ENCODE data around the gene DMBT1.

DMBT1 gene

GRCh38 chr10:122546242-122546641 lies 14.3 kb upstream of the DMBT1 start:
- Histone ChIP-seq H3K9me3 (ENCODE audit: control insufficient read depth, low read length) (no peaks in the 10 kb centered on the region), H3K36me3 (ENCODE audit: control insufficient read depth, insufficient read depth, low read length) (no peaks in the 10 kb centered on the region), H3K27ac (ENCODE audit: insufficient read depth, low read length, poor library complexity, severe bottlenecking) (no peak overlapping the region), H3K27me3 (replicated peaks; ENCODE audit: control insufficient read depth, insufficient read depth, low read length, poor library complexity, severe bottlenecking) (no peaks in the 10 kb centered on the region), H3K4me3 (ENCODE audit: insufficient read depth, low read depth, low read length, poor library complexity, severe bottlenecking) (no peak overlapping the region), H3K4me1 (ENCODE audit: control insufficient read depth, insufficient read depth, low read length, poor library complexity, severe bottlenecking) (peaks cover 24% of the 10 kb centered on the region)
- DNase-seq, result no peak

- Histone ChIP-seq H3K9me3 (ENCODE audit: control insufficient read depth, low read length) (no peaks in the 10 kb centered on the region), H3K27ac (ENCODE audit: insufficient read depth, low read length, poor library complexity, severe bottlenecking) (no peak overlapping the region), H3K36me3 (ENCODE audit: control insufficient read depth, insufficient read depth, low read length) (no peaks in the 10 kb centered on the region), H3K27me3 (replicated peaks; ENCODE audit: control insufficient read depth, insufficient read depth, low read length, poor library complexity, severe bottlenecking) (no peaks in the 10 kb centered on the region), H3K4me1 (ENCODE audit: control insufficient read depth, insufficient read depth, low read length, poor library complexity, severe bottlenecking) (peaks cover 23% of the 10 kb centered on the region), H3K4me3 (ENCODE audit: insufficient read depth, low read depth, low read length, poor library complexity, severe bottlenecking) (no peak overlapping the region)
- no peak for DNase-seq
Measured at GRCh38 chr10:122548407-122549085, 12.0 kb upstream of the DMBT1 start.

- H3K27ac ChIP-seq (ENCODE audit: insufficient read depth, low read length, poor library complexity, severe bottlenecking), result no peak overlapping the region
- no peak for DNase-seq
Measured at GRCh38 chr10:122549636-122550035, 10.9 kb upstream of the DMBT1 start.

GRCh38 chr10:122550427-122550826 lies 10.1 kb upstream of the DMBT1 start:
- no peaks in the 10 kb centered on the region for H3K27me3 ChIP-seq (replicated peaks; ENCODE audit: control insufficient read depth, insufficient read depth, low read length, poor library complexity, severe bottlenecking)
- H3K4me3 ChIP-seq (ENCODE audit: insufficient read depth, low read depth, low read length, poor library complexity, severe bottlenecking), result no peak overlapping the region
- H3K4me1 ChIP-seq (ENCODE audit: control insufficient read depth, insufficient read depth, low read length, poor library complexity, severe bottlenecking), result peaks cover 14% of the 10 kb centered on the region
- no peaks in the 10 kb centered on the region for H3K36me3 ChIP-seq (ENCODE audit: control insufficient read depth, insufficient read depth, low read length)
- H3K27ac ChIP-seq (ENCODE audit: insufficient read depth, low read length, poor library complexity, severe bottlenecking), result no peak overlapping the region
- no peaks in the 10 kb centered on the region for H3K9me3 ChIP-seq (ENCODE audit: control insufficient read depth, low read length)
- no peak for DNase-seq

More at GRCh38 chr10:122549636-122550035, 10.9 kb upstream of the DMBT1 start:
- Histone ChIP-seq H3K9me3 (ENCODE audit: control insufficient read depth, low read length) (no peaks in the 10 kb centered on the region), H3K4me3 (ENCODE audit: insufficient read depth, low read depth, low read length, poor library complexity, severe bottlenecking) (no peak overlapping the region), H3K4me1 (ENCODE audit: control insufficient read depth, insufficient read depth, low read length, poor library complexity, severe bottlenecking) (peaks cover 14% of the 10 kb centered on the region), H3K27me3 (replicated peaks; ENCODE audit: control insufficient read depth, insufficient read depth, low read length, poor library complexity, severe bottlenecking) (no peaks in the 10 kb centered on the region), H3K36me3 (ENCODE audit: control insufficient read depth, insufficient read depth, low read length) (no peaks in the 10 kb centered on the region)

- Histone ChIP-seq H3K27ac (ENCODE audit: insufficient read depth, low read length, poor library complexity, severe bottlenecking) (peak overlapping the region; percentile 26), H3K27me3 (replicated peaks; ENCODE audit: control insufficient read depth, insufficient read depth, low read length, poor library complexity, severe bottlenecking) (no peaks in the 10 kb centered on the region), H3K4me1 (ENCODE audit: control insufficient read depth, insufficient read depth, low read length, poor library complexity, severe bottlenecking) (peaks cover 14% of the 10 kb centered on the region), H3K36me3 (ENCODE audit: control insufficient read depth, insufficient read depth, low read length) (no peaks in the 10 kb centered on the region), H3K9me3 (ENCODE audit: control insufficient read depth, low read length) (no peaks in the 10 kb centered on the region), H3K4me3 (ENCODE audit: insufficient read depth, low read depth, low read length, poor library complexity, severe bottlenecking) (no peak overlapping the region)
- DNase-seq, result no peak
Measured at GRCh38 chr10:122550983-122551382, 9.6 kb upstream of the DMBT1 start.

GRCh38 chr10:122551450-122551849 lies 9.1 kb upstream of the DMBT1 start:
- no peaks in the 10 kb centered on the region for H3K27me3 ChIP-seq (replicated peaks; ENCODE audit: control insufficient read depth, insufficient read depth, low read length, poor library complexity, severe bottlenecking)
- peaks cover 14% of the 10 kb centered on the region for H3K4me1 ChIP-seq (ENCODE audit: control insufficient read depth, insufficient read depth, low read length, poor library complexity, severe bottlenecking)
- DNase-seq, result no peak
- no peaks in the 10 kb centered on the region for H3K9me3 ChIP-seq (ENCODE audit: control insufficient read depth, low read length)
- no peaks in the 10 kb centered on the region for H3K36me3 ChIP-seq (ENCODE audit: control insufficient read depth, insufficient read depth, low read length)
- no peak overlapping the region for H3K4me3 ChIP-seq (ENCODE audit: insufficient read depth, low read depth, low read length, poor library complexity, severe bottlenecking)
- H3K27ac ChIP-seq (ENCODE audit: insufficient read depth, low read length, poor library complexity, severe bottlenecking), result peak overlapping the region; percentile 26

GRCh38 chr10:122553341-122553740 lies 7.2 kb upstream of the DMBT1 start:
- Histone ChIP-seq H3K4me3 (ENCODE audit: insufficient read depth, low read depth, low read length, poor library complexity, severe bottlenecking) (no peak overlapping the region), H3K4me1 (ENCODE audit: control insufficient read depth, insufficient read depth, low read length, poor library complexity, severe bottlenecking) (peaks cover 17% of the 10 kb centered on the region), H3K27me3 (replicated peaks; ENCODE audit: control insufficient read depth, insufficient read depth, low read length, poor library complexity, severe bottlenecking) (no peaks in the 10 kb centered on the region), H3K27ac (ENCODE audit: insufficient read depth, low read length, poor library complexity, severe bottlenecking) (no peak overlapping the region), H3K36me3 (ENCODE audit: control insufficient read depth, insufficient read depth, low read length) (no peaks in the 10 kb centered on the region), H3K9me3 (ENCODE audit: control insufficient read depth, low read length) (no peaks in the 10 kb centered on the region)
- DNase-seq, result no peak

GRCh38 chr10:122554131-122555036 lies 6.2 kb upstream of the DMBT1 start:
- Histone ChIP-seq H3K36me3 (ENCODE audit: control insufficient read depth, insufficient read depth, low read length) (no peaks in the 10 kb centered on the region), H3K27ac (ENCODE audit: insufficient read depth, low read length, poor library complexity, severe bottlenecking) (no peak overlapping the region), H3K9me3 (ENCODE audit: control insufficient read depth, low read length) (no peaks in the 10 kb centered on the region), H3K4me3 (ENCODE audit: insufficient read depth, low read depth, low read length, poor library complexity, severe bottlenecking) (no peak overlapping the region), H3K27me3 (replicated peaks; ENCODE audit: control insufficient read depth, insufficient read depth, low read length, poor library complexity, severe bottlenecking) (no peaks in the 10 kb centered on the region), H3K4me1 (ENCODE audit: control insufficient read depth, insufficient read depth, low read length, poor library complexity, severe bottlenecking) (peaks cover 26% of the 10 kb centered on the region)
- DNase-seq, result no peak

GRCh38 chr10:122555442-122555841 lies 5.1 kb upstream of the DMBT1 start:
- Histone ChIP-seq H3K9me3 (ENCODE audit: control insufficient read depth, low read length) (no peaks in the 10 kb centered on the region), H3K27me3 (replicated peaks; ENCODE audit: control insufficient read depth, insufficient read depth, low read length, poor library complexity, severe bottlenecking) (no peaks in the 10 kb centered on the region), H3K4me1 (ENCODE audit: control insufficient read depth, insufficient read depth, low read length, poor library complexity, severe bottlenecking) (peaks cover 26% of the 10 kb centered on the region), H3K27ac (ENCODE audit: insufficient read depth, low read length, poor library complexity, severe bottlenecking) (no peak overlapping the region), H3K4me3 (ENCODE audit: insufficient read depth, low read depth, low read length, poor library complexity, severe bottlenecking) (no peak overlapping the region), H3K36me3 (ENCODE audit: control insufficient read depth, insufficient read depth, low read length) (no peaks in the 10 kb centered on the region)
- no peak for DNase-seq

GRCh38 chr10:122557516-122557915 lies 3.0 kb upstream of the DMBT1 start:
- H3K9me3 ChIP-seq (ENCODE audit: control insufficient read depth, low read length), result no peaks in the 10 kb centered on the region
- peaks cover 12% of the 10 kb centered on the region for H3K4me1 ChIP-seq (ENCODE audit: control insufficient read depth, insufficient read depth, low read length, poor library complexity, severe bottlenecking)
- no peaks in the 10 kb centered on the region for H3K36me3 ChIP-seq (ENCODE audit: control insufficient read depth, insufficient read depth, low read length)
- no peak overlapping the region for H3K4me3 ChIP-seq (ENCODE audit: insufficient read depth, low read depth, low read length, poor library complexity, severe bottlenecking)
- DNase-seq, result no peak
- no peaks in the 10 kb centered on the region for H3K27me3 ChIP-seq (replicated peaks; ENCODE audit: control insufficient read depth, insufficient read depth, low read length, poor library complexity, severe bottlenecking)
- no peak overlapping the region for H3K27ac ChIP-seq (ENCODE audit: insufficient read depth, low read length, poor library complexity, severe bottlenecking)
